Cardiac muscle cell (in vitro differentiated cells and primary cell): ENCODE data around the gene B4GALNT3. TPM values are rescaled to one million over a fixed set of nuclear protein-coding genes. Genes with fewer than 3 reads are reported as not detected.
A peak's percentile ranks its signal among the peaks of the same experiment; 100 is the strongest.

Source experiments
- DNase-seq, 2 donors: peaks; one replicate each; pipeline versions ENCODE4 v3.0.0 to v3.0.0-alpha.2; 2010 to 2017; ENCODE audit warnings: low read depth in 1 of 2, low spot score in 1 of 2
- H3K27ac ChIP-seq: fragments of 200-600 bp; sonication (generic); 2 replicates; pipeline ENCODE4 v1.5.1; 2016
- H3K27me3 ChIP-seq: fragments of 200-600 bp; sonication (generic); 2 replicates; pipeline ENCODE4 v1.6.0; 2016; ENCODE audit warnings: control low read depth
- H3K36me3 ChIP-seq: fragments of 200-600 bp; sonication (generic); 2 replicates; pipeline ENCODE4 v1.5.1; 2016; ENCODE audit warnings: control low read depth
- H3K4me1 ChIP-seq: fragments of 200-600 bp; sonication (generic); 2 replicates; pipeline ENCODE4 v1.8.1; 2017; ENCODE audit warnings: low read depth, mild to moderate bottlenecking, mixed run types
- H3K4me3 ChIP-seq: fragments of 200-600 bp; sonication (generic); 2 replicates; pipeline ENCODE4 v1.5.1; 2016; ENCODE audit warnings: mild to moderate bottlenecking
- H3K9me3 ChIP-seq: fragments of 200-600 bp; sonication (generic); 2 replicates; pipeline ENCODE4 v1.5.1; 2017; ENCODE audit warnings: low read depth, mild to moderate bottlenecking, control low read depth
- CTCF ChIP-seq: IDR thresholded peaks from 2 replicates; pipeline ENCODE4 v1.5.1; 2012; ENCODE audit warnings: low read depth, mild to moderate bottlenecking, low read length
- polyA plus RNA-seq: library from polyadenylated mRNA; unstranded; fragments of >200 nt; fragmentation: Nextera tagmentation; extraction: Ambion mirVana; gene quantifications from 2 replicates; pipeline ENCODE4 v1.2.1, GENCODE V29; 2016
- total RNA-seq: library from RNA; depleted of rRNA; stranded (reverse); fragments of >200 nt; gene quantifications from 2 replicates; pipeline ENCODE4 v1.2.3, GENCODE V29; 2016

Gene B4GALNT3
- total and polyA plus RNA-seq, 2 experiments from 2014 or later = 23.7 to 38.6 TPM

GRCh38 chr12:538731-539539, 79.2 kb downstream of the B4GALNT3 start:
- DNase-seq = peak in 1 of 2 donors; percentile 66
- TF ChIP-seq CTCF = no peak
- no peaks in the 10 kb centered on the region for H3K9me3 ChIP-seq
- H3K4me1 ChIP-seq = peaks cover 20% of the 10 kb centered on the region
- peak overlapping the region; percentile 17 for H3K27ac ChIP-seq
- no peak overlapping the region for H3K4me3 ChIP-seq
- H3K36me3 ChIP-seq = no peaks in the 10 kb centered on the region
- H3K27me3 ChIP-seq = no peaks in the 10 kb centered on the region

GRCh38 chr12:539540-540310, 80.0 kb downstream of the B4GALNT3 start:
- H3K27me3 ChIP-seq = no peaks in the 10 kb centered on the region
- H3K4me1 ChIP-seq = peaks cover 20% of the 10 kb centered on the region
- no peaks in the 10 kb centered on the region for H3K36me3 ChIP-seq
- no peak for DNase-seq
- no peak overlapping the region for H3K4me3 ChIP-seq
- TF ChIP-seq CTCF = no peak
- H3K27ac ChIP-seq = no peak overlapping the region
- H3K9me3 ChIP-seq = no peaks in the 10 kb centered on the region

GRCh38 chr12:541676-542324, 82.1 kb downstream of the B4GALNT3 start:
- no peaks in the 10 kb centered on the region for H3K9me3 ChIP-seq
- peaks cover 20% of the 10 kb centered on the region for H3K4me1 ChIP-seq
- H3K36me3 ChIP-seq = no peaks in the 10 kb centered on the region
- peak in 1 of 2 donors; percentile 47 for DNase-seq
- no peak for TF ChIP-seq CTCF
- H3K4me3 ChIP-seq = no peak overlapping the region
- peak overlapping the region; percentile 66 for H3K27ac ChIP-seq
- H3K27me3 ChIP-seq = no peaks in the 10 kb centered on the region

- Histone ChIP-seq H3K27me3 (no peaks in the 10 kb centered on the region), H3K27ac (peak overlapping the region; percentile 66)
- DNase-seq = peak in 1 of 2 donors; percentile 55
Observed at GRCh38 chr12:542395-543113, 82.8 kb downstream of the B4GALNT3 start.

More at GRCh38 chr12:542395-543113, 82.8 kb downstream of the B4GALNT3 start:
- Histone ChIP-seq H3K9me3 (no peaks in the 10 kb centered on the region), H3K4me1 (peaks cover 20% of the 10 kb centered on the region), H3K4me3 (no peak overlapping the region), H3K36me3 (peaks cover 3% of the 10 kb centered on the region)
- no peak for TF ChIP-seq CTCF
